Effector CD8-positive, alpha-beta T cell (primary cell): ENCODE measurements around the gene TM4SF4.

ENCODE experiments used
- DNase-seq: peaks from one replicate; lab custom pipeline; 2025; lab: John Stamatoyannopoulos, UW

Gene TM4SF4

DNA sequence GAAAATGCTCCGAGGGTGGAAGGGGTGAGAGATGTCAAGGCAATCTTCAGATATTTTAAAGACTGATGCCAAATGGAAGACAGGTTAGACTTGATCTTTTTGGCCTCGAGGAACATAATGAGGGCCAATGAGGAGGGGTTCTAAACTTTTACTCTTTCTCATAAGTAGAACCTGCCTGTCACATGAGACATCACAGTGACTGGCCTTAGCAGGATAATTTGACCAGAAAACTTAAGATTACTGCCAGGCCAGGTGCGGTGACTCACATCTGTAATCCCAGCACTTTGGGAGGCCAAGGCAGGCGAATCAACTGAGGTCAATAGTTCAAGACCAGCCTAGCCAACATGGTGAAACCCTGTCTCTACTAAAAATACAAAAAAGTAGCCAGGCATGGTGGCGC lies 12.2 kb downstream of the TM4SF4 start:
- DNase-seq, result no peak

DNA sequence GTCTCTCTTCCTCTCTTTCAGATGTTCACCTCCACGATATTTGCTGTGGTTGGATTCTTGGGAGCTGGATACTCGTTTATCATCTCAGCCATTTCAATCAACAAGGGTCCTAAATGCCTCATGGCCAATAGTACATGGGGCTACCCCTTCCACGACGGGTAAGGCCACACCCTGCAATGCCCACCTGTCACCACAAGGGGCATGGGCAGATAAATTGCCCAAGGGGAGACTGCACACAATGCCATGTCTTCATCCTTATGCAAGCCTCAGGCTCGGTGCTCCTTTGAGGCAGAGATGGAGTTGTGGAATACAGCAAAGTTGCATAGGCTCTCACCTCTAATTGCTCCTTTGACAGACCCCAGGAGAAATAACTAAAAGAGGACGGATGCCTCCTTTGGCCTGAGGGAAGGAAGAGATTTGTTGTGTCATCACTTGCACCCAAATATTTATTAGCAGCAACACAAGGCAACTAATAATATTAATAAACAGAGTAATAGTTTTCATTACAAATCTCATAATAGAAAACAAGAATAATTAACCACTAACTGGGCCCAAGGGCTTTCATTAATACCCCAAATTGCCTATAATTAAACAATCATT lies 13.2 kb downstream of the TM4SF4 start:
- DNase-seq, result no peak

DNA sequence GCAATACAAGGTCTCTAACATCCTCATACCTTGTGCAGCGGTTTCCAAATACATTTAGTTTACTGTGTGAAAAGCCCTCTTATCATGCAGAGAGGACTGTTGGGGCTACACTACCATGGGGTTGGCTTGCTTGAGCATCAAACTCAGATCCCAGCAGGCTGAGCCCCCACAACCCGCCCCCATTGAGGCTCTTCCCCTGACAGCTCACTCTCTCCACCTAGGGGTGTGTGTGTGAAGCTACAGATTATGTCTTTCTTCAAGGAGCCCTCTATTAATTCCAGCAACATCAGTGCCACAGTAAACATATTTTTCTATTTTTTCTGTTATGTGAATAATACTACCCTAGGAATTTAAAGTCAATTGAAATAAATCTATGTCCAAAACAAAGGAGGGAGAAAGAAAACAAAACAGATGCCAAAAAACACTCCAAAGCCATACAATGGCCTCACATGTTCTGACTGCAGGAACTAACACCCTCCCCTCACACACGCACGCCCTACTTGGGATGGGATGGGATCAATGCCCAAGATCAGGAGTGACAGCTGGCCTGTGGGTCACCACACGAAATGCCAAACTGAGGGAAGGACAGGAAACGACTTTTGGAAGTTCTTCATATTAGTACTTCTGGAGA lies 14.7 kb downstream of the TM4SF4 start:
- DNase-seq, result no peak

DNA sequence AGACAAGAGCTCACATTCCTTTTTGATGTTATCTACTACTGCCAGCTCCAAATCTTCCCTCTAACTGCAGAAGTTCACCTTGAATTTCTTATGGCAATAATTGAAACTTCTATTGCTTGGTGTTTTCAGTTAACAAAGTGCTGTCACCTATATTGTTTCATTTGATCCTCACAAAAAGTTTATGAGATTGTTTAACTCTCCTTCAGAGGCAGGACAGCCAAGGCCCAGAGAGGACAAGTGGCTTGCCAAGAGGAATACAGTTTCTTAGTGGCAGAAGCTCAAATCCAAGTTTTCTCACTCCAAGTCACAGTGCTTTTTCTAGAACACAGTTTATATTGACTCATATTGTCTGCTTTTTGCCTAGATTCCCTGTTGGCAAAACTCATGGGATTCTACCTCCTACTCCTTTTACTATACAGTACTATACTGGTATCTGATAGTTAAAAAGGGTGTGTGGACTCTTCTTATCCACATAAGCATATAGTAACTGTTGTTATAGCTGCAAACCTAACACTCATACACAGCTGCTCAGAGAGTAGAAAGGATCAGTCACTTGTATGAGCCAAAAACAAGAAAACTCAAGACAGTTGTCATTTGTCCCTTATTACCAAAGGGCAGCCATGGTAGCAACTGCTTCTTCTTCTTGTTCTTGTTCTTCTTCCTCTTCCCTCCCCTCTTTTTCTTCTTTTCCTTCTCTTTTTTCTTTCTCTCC lies 15.9 kb downstream of the TM4SF4 start:
- DNase-seq, result no peak

DNA sequence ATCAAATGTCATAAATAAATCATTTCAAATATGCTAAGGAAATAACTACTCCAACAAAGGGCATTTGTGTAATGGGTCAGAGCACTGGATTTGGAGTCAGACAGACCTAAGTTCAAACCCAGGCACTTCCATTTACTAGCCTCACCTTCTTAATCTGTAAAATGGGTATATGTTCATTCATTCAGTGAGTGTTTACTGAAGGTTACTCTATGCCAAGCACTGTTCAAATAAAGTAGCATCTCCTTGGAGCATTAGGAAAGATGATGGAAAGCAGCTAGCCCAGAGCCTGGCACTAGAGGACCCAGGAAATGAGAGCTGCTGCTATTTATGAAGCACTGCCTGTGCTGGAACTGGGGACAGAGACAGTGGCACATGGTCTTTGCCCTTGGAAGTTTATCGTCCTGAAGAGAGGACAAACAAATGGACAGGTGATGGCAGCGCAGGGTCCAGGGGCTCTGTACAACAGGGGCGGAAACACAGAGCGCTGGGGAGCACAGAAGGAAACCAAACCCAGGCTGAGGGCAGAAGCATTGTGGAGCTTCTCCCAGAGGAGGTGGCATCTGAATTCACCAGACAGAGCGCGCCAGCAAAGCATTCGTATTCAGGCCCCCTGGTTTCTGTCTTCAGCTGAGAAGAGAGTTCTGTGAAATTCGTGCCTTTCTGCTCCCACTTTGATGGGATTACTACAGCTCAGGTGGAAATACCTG lies 19.0 kb downstream of the TM4SF4 start:
- no peak for DNase-seq

DNA sequence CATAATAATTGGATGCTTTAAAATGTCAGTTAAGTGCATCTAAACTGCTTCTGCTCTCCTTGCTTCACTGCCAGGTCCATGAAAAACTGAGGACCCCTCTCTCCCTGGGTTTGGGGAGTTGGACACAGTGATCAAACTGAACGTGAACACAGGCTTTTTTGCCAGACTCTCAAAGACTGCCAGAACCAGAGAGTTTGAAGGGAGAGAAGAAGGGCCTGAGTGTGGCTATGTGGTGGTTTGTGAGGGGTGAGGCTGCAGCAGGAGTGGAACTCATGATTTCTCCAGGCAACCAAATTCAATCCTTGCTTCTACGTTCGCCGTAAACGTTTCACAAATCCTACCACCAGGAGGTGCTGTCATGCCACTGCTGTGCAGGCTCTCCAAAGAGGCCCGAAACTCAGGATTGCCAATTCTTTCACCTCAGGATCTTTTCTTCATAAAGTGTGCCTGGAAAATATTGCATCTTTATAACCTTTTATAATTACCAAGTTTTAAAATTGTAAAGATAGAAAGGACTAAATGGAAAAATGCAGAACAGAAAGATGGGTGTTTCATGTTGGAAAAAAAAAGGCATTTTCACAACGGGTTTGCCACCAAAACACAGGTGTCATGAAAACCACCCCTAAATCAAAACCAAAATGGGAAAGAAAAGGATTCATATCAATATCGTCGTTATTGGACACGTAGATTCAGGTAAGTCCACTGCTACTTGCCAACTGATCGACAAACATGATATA lies 19.7 kb downstream of the TM4SF4 start:
- no peak for DNase-seq

DNA sequence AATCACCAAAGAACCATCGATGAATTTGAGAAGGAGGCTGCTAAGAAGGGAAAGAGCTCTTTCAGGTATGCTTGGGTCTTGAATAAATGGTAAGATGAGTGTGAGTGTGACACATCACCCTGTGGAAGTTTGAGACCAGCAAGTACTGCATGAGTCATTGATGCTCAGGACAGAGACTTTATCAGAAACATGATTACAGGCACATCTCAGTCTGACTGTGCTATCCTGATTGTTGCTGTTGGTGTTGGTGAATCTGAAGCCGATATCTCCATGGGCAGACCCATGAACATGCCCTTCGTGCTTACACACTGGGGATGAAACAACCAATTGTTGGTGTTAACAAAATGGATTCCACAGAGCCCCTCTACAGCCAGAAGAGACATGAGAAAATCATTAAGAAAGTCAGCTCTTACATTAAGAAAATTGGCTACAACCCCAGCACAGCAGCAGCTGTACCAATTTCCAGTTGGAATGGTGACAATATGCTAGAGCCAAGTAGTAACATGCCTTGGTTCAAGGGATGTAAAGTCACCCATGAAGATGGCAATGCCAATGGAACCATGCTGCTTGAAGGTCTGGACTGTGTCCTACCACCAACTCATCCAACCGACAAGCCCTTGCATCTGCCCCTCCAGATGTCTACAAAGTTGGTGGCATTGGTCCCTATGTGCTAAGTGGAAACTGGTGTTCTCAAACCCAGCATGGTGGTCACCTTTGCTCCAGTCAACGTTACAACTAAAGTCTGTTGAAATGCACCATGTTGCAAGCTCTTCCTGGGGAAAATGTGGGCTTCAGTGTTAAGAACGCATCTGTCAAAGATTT lies 20.5 kb downstream of the TM4SF4 start:
- DNase-seq, result no peak

DNA sequence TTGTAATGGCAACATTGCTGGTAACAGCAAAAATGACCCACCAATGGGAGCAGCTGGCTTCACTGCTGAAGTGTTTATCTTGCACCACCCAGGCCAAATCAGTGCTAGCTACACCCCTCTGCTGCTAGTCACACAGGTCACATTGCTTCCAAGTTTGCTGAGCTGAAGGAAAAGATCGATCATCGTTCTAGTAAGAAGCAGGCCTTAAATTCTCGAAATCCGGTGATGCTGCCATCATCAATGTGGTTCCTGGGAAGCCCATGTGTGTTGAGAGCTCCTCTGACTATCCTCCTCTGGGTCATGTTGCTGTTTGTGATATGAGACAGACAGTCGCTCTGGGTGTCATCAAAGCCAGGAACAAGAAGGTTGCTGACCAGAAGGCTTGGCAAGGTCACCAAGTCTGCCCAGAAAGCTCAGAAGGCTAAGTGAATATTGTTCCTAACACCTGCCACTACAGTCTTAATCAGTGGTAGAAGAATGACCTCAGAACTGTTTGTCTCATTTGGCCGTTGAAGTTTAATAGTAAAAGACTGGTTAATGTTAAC lies 21.2 kb downstream of the TM4SF4 start:
- no peak for DNase-seq

DNA sequence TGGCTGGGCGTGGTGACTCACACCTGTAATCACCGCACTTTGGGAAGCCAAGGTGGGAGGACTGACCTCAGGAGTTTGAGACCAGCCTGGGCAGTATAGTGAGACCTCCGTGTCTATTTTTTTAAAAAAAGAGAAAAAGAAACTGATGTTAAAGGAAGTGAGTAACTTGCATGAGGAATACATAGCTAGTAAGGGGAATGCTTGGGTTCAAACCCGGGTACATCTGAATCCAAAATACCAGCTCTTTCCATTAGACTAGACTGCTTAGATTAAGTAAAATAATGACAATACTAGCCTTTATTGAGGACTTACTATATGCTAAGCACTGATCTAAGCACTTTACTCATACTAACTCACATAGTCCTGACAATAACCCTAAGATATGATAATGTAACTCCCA lies 22.4 kb downstream of the TM4SF4 start:
- no peak for DNase-seq

DNA sequence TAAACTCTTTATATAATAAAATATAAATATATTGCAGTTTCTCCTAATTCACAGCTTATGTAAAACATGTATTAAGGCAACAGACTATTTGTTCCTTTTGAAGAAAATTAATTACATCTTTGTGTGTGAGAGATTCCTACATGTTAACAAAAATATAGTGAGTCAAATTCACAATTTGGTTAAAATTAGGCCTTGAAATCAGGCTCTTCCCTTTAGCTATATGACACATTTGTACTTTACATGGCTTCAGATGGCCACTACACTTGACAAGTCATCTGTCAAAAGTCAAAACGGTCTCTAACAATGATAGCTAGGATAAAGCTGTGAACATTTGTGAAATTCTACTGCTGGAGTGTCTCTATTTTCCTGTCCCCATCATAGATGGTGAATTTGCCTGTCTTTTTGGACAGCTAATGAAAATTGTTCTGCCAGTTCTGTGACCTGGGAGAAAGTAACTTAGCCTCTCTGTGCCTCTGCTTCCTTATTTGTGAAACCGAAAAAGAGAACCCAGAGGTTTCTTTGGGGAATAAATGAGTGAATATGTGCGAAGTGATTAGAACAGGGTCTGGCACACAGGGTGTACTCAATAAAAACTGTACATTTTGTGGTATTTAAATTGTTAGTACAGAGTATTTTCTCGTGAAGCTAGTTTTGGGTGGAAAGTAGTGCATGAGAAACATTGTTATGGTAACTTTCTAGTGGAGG lies 23.6 kb downstream of the TM4SF4 start:
- no peak for DNase-seq

DNA sequence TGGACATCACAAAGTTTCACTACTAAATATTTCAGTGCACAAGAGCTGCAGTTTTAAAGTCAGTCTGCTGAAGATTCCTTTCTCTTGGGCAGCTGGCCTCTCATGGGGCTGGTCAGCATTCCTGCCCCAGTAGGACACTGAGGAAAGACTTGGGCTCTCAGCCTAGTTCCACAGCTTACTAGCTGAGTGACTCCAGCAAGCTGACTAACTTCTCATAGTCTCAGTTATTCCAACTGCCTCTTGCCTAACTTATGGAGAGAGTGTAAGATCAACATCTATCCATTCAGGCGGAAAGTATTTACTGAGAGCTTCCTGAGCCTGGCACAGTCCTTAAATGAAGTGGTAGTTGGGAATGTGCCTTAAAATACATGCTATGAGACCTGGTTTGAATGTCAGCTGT lies 27.0 kb downstream of the TM4SF4 start:
- DNase-seq, result no peak

DNA sequence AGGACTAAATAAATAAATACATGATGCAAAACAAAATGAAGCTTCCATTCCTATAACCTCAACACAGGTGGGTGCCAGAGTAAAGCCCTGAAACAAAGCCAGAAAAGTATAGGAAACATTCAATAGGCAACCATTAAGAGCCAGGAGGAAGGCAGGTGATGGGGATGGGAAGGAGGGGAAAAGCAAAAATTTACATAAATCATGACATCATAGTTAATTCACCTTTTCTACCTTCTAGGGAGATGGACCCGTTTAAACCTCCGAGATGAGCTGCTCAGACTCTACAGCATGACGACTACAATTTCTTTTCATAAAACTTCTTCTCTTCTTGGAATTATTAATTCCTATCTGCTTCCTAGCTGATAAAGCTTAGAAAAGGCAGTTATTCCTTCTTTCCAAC lies 27.9 kb downstream of the TM4SF4 start:
- no peak for DNase-seq

DNA sequence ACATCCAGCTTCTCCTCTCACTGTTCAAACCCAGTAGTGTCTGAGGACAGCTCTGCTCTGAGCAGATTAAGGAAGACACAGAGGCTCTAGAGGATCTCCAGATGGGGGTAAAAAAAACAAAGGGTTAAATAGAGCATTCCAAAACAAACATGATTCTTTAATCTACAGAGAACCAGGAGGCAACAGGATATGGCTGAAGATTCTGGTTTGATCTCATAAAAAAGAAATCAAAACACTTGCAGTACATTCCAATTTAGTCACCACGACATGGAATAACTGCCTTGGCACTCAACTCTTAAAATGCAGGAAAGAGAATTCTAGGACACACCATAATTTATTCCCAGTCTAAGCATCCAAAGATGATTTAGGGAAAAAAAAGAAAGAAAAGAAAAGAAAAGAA lies 32.0 kb downstream of the TM4SF4 start:
- DNase-seq, result no peak

DNA sequence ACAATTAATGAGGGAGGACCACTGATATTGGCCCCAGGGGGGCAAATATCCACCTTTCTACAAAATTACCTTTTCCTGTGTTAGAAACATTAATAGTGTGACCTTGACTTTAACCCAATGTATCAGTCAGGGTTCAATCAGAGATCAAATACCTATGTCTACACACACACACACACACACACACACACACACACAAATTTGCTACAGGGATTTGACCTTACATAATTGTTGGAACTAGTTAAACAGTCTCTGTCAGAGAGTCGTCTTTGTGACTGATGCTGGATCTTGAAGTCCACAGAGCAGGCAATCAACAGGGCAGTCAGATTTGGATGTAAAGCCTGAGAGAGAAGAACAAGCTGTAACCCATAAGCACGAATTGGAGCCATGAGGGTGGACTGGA lies 32.5 kb downstream of the TM4SF4 start:
- no peak for DNase-seq

DNA sequence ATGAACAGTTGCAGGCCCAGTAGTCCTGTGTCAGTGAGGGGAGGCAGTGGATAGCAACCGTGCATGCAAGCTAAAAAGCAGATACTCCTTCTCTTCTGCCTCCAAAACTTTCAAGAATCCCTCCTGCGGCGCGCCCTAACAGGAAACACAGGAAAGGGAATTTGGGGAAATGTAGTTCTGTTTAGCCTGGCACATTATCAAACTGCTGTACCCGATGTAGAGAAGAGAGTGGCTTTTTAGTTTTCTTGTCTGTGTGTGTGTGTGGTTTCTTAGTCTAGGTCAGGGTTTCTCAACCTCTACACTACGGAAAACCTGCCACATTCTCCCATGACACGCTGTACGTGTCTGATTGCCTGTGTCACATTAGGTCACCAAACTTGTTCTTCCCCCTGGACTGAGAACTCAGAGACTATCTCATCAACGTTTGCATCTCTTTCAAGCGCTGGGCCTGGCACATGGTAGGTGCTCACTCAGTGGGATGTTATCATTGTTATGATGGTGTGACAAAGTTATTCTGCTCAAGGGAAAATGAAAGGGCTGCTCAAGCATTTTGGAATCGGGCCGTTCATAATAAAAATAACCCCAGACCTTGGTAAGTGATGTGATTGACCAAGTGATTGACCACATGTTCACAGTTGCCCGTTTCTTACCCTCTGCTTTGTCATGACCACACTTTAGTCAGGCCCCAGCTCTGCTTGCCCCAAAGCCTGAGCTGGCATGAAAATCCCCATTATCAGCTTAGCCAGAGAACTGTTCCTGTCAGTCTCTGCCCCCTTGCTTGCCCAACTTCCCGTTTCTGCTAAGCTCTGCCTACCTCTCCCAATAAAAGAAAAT lies 33.2 kb downstream of the TM4SF4 start:
- DNase-seq, result no peak

DNA sequence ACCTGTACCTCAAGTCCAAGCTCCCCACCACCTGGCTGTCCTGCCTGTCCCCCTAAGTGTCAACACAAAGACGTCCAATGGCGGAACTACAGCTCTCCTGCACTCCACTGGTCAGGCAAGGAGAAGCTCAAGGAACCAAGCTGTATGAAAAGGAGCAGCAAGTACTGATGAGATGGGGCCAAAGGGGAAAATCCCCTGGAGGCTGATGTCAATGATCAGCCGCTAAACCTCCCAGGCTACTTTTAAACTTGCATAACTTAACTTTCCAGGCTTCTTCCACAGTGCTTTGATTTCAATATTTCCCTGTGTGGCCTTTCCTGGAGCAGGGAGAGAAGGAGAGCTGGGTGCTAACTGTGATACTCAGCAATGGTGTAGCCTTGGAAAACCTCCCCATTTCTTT lies 35.0 kb downstream of the TM4SF4 start:
- DNase-seq, result no peak

DNA sequence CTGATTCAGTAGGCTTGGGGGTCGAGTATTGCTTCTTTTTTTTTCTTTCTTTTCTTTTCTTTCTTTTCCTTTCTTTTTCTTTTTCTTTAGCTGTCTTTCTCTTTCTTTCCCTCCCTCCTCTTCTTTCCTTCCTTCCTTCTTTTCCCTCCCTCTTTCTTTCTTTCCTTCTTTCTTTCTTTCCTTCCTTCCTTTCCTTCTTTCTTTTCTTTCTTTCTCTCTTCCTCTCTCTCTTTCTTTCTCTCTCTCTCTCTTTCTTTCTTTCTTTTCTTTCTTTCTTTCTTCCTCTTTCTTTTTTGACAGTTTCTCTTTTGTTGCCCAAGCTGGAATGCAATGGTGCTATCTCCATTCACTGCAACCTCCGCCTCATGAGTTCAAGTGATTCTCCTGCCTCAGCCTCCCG lies 36.0 kb downstream of the TM4SF4 start:
- no peak for DNase-seq

DNA sequence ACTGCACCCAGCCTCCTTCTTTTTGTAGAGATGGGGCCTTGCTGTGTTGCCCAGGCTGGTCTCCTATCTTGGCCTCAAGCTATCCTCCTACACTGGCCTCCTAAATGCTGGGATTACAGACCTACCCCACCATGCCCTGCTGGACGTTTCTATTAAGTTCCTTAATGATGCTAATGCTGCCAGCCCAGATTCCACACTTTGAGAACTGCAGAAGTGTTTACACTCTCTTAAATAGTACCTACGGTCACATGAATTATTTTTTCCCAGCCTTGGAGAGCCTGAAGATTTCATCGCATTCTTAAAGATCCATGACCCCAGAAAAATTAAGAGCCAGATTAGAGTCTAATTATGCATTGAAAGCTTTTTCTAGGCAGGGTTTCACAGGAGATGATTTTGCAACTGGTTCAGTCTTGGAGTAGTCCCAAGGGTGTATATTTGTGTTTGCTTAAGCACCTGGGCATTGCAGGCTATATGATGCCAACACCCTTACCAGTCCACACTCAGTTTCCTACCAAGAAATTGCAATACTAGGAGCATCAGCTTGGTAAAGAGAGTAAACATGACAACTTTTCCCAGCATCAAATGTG lies 36.6 kb downstream of the TM4SF4 start:
- DNase-seq, result no peak
